CD4-positive, alpha-beta T cell treated with Interleukin-2 at 100 ng/mL for 4 hours (primary cell): Measurements from ENCODE around the gene HINFP.
"Not testable (repeated sequence)": the region's sequence is repeated elsewhere in the genome, so short reads cannot be mapped to it uniquely, and the experiment has no call there.

Experiments
- DNase-seq: peaks from one replicate; pipeline ENCODE4 v3.0.0-alpha.2; 2020; ENCODE audit warnings: low spot score

Gene HINFP

GRCh38 chr11:119117004-119117706 lies 4.2 kb upstream of the HINFP start:
- no peak for DNase-seq

- DNase-seq, result no peak
These were observed 3.2 kb upstream of the HINFP start for GRCh38 chr11:119118227-119118626.

- DNase-seq, result no peak
These were observed 2.4 kb upstream of the HINFP start for GRCh38 chr11:119118946-119119345.

GRCh38 chr11:119120639-119121007 lies 757 bp upstream of the HINFP start:
- DNase-seq, result no peak

GRCh38 chr11:119121811-119122124 lies 388 bp downstream of the HINFP start:
- DNase-seq, result no peak

- DNase-seq, result no peak
These were observed 4.4 kb downstream of the HINFP start for GRCh38 chr11:119125821-119126220.

- no peak for DNase-seq
These were observed 5.4 kb downstream of the HINFP start for GRCh38 chr11:119126675-119127268.

GRCh38 chr11:119130662-119131061 lies 9.3 kb downstream of the HINFP start:
- no peak for DNase-seq

GRCh38 chr11:119134389-119134978 lies 13.1 kb downstream of the HINFP start:
- no peak for DNase-seq

- DNase-seq, result not testable (repeated sequence)
These were observed 17.9 kb downstream of the HINFP start for GRCh38 chr11:119139276-119139675.

- DNase-seq, result peak; percentile 33
These were observed 23.6 kb downstream of the HINFP start for GRCh38 chr11:119144825-119145486.

- DNase-seq, result no peak
These were observed 24.2 kb downstream of the HINFP start for GRCh38 chr11:119145551-119145950.

- DNase-seq, result no peak
These were observed 26.4 kb downstream of the HINFP start for GRCh38 chr11:119147604-119148333.

GRCh38 chr11:119148720-119149017 lies 27.3 kb downstream of the HINFP start:
- DNase-seq, result no peak

- DNase-seq, result no peak
These were observed 27.8 kb downstream of the HINFP start, which contains the start of gene ABCG4 for GRCh38 chr11:119149018-119149785. Gene ABCG4, plus strand, starts transcription at chr11:119149052. Its CDS starts 914 bp downstream, at chr11:119149966.

- DNase-seq, result no peak
These were observed 28.5 kb downstream of the HINFP start for GRCh38 chr11:119149786-119150275.

- DNase-seq, result no peak
These were observed 30.7 kb downstream of the HINFP start for GRCh38 chr11:119152043-119152442.

- no peak for DNase-seq
These were observed 31.2 kb downstream of the HINFP start for GRCh38 chr11:119152604-119153003.

GRCh38 chr11:119153049-119153818 lies 31.9 kb downstream of the HINFP start:
- DNase-seq, result no peak

GRCh38 chr11:119154178-119154577 lies 32.8 kb downstream of the HINFP start:
- no peak for DNase-seq
